ENCODE results near the gene RAB26.
"Not testable (repeated sequence)": the region's sequence is repeated elsewhere in the genome, so short reads cannot be mapped to it uniquely, and the experiment has no call there.

RAB26 gene

GRCh38 chr16:2200313-2200712 is 51.9 kb downstream of the RAB26 start:
- DNase-seq = no peak

- DNase-seq = not testable (repeated sequence)
These were observed 54.8 kb downstream of the RAB26 start for GRCh38 chr16:2203119-2203688.
